Measurements from ENCODE around the gene AVEN.

Gene AVEN

GRCh38 chr15:33846862-33847261, 192.1 kb downstream of the AVEN start:
- TF ChIP-seq EZH2phosphoT487 (IDR thresholded peaks at IDR 0.05; ENCODE audit: borderline replicate concordance) = no peak
- TF ChIP-seq, protein P1, sequence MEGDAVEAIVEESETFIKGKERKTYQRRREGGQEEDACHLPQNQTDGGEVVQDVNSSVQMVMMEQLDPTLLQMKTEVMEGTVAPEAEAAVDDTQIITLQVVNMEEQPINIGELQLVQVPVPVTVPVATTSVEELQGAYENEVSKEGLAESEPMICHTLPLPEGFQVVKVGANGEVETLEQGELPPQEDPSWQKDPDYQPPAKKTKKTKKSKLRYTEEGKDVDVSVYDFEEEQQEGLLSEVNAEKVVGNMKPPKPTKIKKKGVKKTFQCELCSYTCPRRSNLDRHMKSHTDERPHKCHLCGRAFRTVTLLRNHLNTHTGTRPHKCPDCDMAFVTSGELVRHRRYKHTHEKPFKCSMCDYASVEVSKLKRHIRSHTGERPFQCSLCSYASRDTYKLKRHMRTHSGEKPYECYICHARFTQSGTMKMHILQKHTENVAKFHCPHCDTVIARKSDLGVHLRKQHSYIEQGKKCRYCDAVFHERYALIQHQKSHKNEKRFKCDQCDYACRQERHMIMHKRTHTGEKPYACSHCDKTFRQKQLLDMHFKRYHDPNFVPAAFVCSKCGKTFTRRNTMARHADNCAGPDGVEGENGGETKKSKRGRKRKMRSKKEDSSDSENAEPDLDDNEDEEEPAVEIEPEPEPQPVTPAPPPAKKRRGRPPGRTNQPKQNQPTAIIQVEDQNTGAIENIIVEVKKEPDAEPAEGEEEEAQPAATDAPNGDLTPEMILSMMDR (conservative IDR thresholded peaks at IDR 0.05; ENCODE audit: low read length) = no peak
- no peaks in the 10 kb centered on the region for H3F3A ChIP-seq (ENCODE audit: low read depth)

DNA sequence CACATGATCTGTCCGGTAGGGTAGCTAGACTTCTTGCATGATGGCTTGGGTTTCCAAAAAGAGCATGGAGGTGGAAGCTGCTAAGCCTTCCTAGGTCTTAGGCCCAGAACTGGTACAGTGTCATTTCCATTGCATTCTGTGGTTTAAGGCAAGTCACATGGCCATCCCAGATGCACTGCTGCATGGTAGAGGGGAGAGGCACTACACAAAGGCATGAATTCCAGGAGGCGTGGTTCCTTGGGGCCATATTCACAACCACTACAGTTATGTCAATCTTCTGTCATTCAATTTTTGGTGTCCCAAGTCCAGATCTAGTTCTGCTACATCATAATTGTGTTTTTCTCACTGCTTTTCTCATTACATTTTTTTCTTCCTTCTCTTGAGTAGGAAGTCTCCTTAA, 192.9 kb downstream of the AVEN start:
- Histone ChIP-seq H2AFZ (ENCODE audit: low read length) (no peak overlapping the region), H4K20me1 (ENCODE audit: insufficient read depth, low read length, poor library complexity, severe bottlenecking) (no peaks in the 10 kb centered on the region), H3K4me2 (ENCODE audit: low read depth, low read length, poor library complexity, severe bottlenecking) (no peak overlapping the region), H3K9me3 (ENCODE audit: insufficient read depth, low read depth, low read length) (no peaks in the 10 kb centered on the region), H3F3A (ENCODE audit: low read depth) (no peaks in the 10 kb centered on the region), H3K9me2 (replicated peaks; ENCODE audit: low read depth, low read length) (no peaks in the 10 kb centered on the region), H3K79me2 (ENCODE audit: insufficient read depth, low read length) (no peaks in the 10 kb centered on the region), H3K4me1 (ENCODE audit: insufficient read depth, low read length, poor library complexity, severe bottlenecking) (no peaks in the 10 kb centered on the region), H3K4me3 (ENCODE audit: low read length, poor library complexity, severe bottlenecking) (no peak overlapping the region), H3K36me3 (ENCODE audit: insufficient read depth, low read length) (no peaks in the 10 kb centered on the region), H3K9ac (ENCODE audit: low read depth, low read length, poor library complexity, severe bottlenecking) (no peak overlapping the region), H3K27me3 (ENCODE audit: insufficient read depth, low read length, poor library complexity, severe bottlenecking) (no peaks in the 10 kb centered on the region)
- TF ChIP-seq, protein P1 (conservative IDR thresholded peaks at IDR 0.05; ENCODE audit: low read length) = no peak
- TF ChIP-seq EZH2phosphoT487 (IDR thresholded peaks at IDR 0.05; ENCODE audit: borderline replicate concordance) = no peak

More at GRCh38 chr15:33846862-33847261, 192.1 kb downstream of the AVEN start:
- Histone ChIP-seq H3K4me3 (ENCODE audit: low read length, poor library complexity, severe bottlenecking) (no peak overlapping the region), H3K27me3 (ENCODE audit: insufficient read depth, low read length, poor library complexity, severe bottlenecking) (no peaks in the 10 kb centered on the region), H3K9ac (ENCODE audit: low read depth, low read length, poor library complexity, severe bottlenecking) (no peak overlapping the region), H4K20me1 (ENCODE audit: insufficient read depth, low read length, poor library complexity, severe bottlenecking) (no peaks in the 10 kb centered on the region), H3K9me3 (ENCODE audit: insufficient read depth, low read depth, low read length) (no peaks in the 10 kb centered on the region), H3K4me1 (ENCODE audit: insufficient read depth, low read length, poor library complexity, severe bottlenecking) (no peaks in the 10 kb centered on the region), H3K4me2 (ENCODE audit: low read depth, low read length, poor library complexity, severe bottlenecking) (no peak overlapping the region), H3K9me2 (replicated peaks; ENCODE audit: low read depth, low read length) (no peaks in the 10 kb centered on the region), H3K36me3 (ENCODE audit: insufficient read depth, low read length) (no peaks in the 10 kb centered on the region), H3K79me2 (ENCODE audit: insufficient read depth, low read length) (no peaks in the 10 kb centered on the region), H2AFZ (ENCODE audit: low read length) (no peak overlapping the region)

GRCh38 chr15:33844597-33844996, 194.4 kb downstream of the AVEN start:
- H3K27me3 ChIP-seq (ENCODE audit: insufficient read depth, low read length, poor library complexity, severe bottlenecking) = no peaks in the 10 kb centered on the region
- TF ChIP-seq, protein P1 (conservative IDR thresholded peaks at IDR 0.05; ENCODE audit: low read length) = no peak
- no peak for TF ChIP-seq EZH2phosphoT487 (IDR thresholded peaks at IDR 0.05; ENCODE audit: borderline replicate concordance)
- no peak overlapping the region for H3K4me2 ChIP-seq (ENCODE audit: low read depth, low read length, poor library complexity, severe bottlenecking)
- H4K20me1 ChIP-seq (ENCODE audit: insufficient read depth, low read length, poor library complexity, severe bottlenecking) = no peaks in the 10 kb centered on the region
- H2AFZ ChIP-seq (ENCODE audit: low read length) = no peak overlapping the region
- no peaks in the 10 kb centered on the region for H3K4me1 ChIP-seq (ENCODE audit: insufficient read depth, low read length, poor library complexity, severe bottlenecking)
- no peaks in the 10 kb centered on the region for H3K36me3 ChIP-seq (ENCODE audit: insufficient read depth, low read length)
- no peaks in the 10 kb centered on the region for H3K9me3 ChIP-seq (ENCODE audit: insufficient read depth, low read depth, low read length)
- H3K9me2 ChIP-seq (replicated peaks; ENCODE audit: low read depth, low read length) = no peaks in the 10 kb centered on the region
- H3F3A ChIP-seq (ENCODE audit: low read depth) = no peaks in the 10 kb centered on the region
- no peak overlapping the region for H3K4me3 ChIP-seq (ENCODE audit: low read length, poor library complexity, severe bottlenecking)
- no peak overlapping the region for H3K9ac ChIP-seq (ENCODE audit: low read depth, low read length, poor library complexity, severe bottlenecking)
- no peaks in the 10 kb centered on the region for H3K79me2 ChIP-seq (ENCODE audit: insufficient read depth, low read length)
